Stimulated activated CD4-positive, alpha-beta T cell treated with anti-CD3 and anti-CD28 coated beads, TNF-alpha, amount 100 ng/mL, for 48 hours (primary cell): Measurements from ENCODE around the gene NDFIP2.

Experiments
- DNase-seq, 3 donors: peaks; one replicate each; pipeline ENCODE4 v3.0.0-alpha.2; 2020; ENCODE audit warnings: low read depth in 3 of 3

NDFIP2 gene

DNA sequence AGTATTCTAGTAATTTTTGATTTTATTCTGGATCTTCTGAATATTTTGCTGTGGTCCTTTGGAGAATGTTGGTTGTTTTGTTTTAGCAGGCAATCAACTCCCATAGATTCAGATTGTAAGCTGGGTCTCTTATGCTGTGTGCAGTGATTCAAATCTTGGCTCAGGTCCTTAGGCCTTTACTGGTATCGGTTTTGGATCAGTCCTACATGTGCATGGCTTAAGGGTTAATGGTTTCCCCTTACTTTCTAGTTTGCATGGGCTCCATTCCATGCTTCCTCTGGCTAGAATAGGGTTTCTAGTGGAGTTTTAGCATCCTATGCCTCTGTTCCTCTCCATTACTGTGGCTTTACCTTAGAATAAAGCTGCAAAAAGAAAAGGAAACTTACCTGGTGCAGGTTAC, 16.1 kb downstream of the NDFIP2 start:
- no peak for DNase-seq

DNA sequence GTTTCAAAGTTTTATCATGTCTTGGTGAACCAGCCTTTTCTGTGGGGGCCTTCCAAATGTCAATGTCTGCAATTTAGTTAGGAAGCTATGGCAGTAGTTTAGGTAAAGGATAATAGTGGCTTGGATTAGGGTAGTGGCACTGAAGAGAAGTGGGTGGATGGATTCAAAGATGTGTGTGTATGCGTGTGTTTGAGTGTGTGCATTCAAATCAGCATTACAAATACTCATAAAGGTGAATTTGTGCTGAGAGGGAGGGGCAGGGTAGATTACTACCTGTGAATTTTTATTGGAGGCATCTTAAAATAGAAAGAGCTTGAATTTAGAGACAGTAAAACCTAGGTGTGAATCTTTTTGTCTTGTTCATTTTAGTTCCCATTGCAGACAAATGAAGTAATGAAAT, 16.9 kb downstream of the NDFIP2 start:
- no peak for DNase-seq

DNA sequence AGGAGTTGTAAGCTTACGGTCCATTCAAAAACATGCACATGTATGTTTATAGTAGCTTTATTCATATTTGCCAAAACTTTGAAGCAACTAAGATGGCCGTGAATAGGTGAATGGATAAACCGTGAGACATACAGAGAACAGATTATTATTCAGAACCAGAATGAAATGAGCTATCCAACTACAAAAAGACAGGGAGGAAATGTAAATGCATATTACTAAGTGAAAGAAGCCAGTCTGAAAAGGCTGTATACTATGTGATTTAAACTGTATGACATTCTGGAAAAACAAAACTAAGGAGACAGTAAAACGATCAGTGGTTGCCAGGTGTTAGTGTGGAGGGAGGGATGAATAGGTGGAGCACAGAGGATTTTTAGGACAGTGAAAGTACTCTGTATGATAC, 19.9 kb downstream of the NDFIP2 start:
- DNase-seq = no peak

DNA sequence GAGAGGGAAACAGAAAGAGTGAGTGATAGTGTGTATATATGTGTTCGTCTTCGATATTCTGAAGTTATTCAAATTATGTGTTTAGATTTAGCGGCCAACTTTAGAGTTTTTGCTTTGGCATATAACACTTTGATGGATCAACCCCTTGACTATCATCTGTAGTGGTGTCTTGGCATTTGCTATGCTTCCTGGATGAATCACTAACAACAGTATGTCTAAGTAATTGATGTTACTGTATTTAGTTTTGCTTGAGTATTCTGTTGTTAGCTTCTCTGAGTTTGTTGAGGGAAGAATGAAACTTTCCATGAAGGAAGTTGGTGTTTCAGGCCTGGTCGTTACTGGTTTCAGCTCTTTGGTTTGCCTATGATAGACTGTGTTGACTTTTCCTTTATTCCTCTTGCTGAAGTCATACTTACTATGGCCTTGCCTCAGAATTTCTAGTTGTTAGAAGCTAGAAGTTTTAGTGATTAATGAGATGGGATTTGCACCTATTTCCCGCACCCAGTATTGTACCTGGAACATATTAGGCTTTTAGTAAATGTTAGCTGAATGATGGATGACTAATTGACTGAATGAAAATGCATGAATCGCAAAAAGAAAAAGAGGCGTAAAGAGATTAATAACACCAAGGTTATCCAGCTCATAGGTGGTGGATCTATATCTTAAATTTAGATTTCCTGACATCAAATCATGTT, 20.7 kb downstream of the NDFIP2 start:
- no peak for DNase-seq

DNA sequence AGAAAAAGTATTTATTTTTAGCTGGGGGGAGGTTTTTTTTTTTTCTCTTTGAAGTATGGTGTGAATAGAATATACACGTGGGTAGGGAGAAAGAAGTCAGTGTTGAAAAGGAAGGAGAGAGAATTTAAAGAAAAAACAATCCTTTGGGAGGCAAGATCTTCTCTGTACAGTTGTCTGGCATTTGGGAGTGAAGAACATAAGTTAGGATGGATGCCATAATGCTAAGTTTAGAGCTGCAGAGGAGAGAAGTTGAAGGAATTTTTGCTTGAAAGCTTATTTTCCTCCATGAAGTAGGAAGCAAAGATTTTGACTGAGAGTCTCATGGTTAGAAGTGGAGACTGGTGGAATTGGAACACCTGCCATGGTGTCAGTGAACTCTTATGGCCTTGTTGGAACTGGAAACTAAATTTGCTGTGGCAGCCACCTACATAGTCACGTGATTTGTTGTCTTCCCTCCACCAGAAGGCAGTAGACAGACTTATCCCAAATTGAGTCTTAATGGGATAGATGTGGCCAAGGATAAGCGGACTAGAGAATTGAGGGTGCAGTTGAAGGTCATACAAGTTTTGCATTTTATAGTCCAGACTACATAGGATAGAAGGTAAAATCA, 22.0 kb downstream of the NDFIP2 start:
- DNase-seq = no peak

DNA sequence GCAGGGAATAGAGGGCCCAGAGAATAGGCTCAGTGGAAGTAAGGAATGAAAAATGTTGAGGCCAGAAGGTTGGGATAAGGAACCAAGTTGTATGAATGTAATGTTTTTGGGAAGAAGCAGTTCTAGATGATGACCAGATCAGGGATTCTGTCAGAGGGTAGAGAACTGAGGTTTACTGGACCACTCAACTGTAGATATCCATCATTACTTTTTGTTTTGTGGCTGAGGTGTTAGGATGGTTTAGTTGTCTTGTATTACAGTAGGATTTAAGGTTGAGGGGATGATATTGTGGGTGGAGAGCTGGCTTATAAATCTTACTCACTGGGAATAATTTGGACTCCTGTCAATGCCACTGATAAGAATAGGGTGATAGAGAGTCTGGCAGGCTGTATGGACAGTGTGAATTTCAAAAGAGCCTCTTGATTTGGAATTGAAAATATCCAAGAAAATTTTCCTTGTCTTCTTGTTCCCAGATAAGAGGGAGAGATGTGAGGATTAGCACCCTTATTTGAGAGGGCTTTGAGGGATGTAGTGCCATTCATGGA, 22.6 kb downstream of the NDFIP2 start:
- DNase-seq = no peak

DNA sequence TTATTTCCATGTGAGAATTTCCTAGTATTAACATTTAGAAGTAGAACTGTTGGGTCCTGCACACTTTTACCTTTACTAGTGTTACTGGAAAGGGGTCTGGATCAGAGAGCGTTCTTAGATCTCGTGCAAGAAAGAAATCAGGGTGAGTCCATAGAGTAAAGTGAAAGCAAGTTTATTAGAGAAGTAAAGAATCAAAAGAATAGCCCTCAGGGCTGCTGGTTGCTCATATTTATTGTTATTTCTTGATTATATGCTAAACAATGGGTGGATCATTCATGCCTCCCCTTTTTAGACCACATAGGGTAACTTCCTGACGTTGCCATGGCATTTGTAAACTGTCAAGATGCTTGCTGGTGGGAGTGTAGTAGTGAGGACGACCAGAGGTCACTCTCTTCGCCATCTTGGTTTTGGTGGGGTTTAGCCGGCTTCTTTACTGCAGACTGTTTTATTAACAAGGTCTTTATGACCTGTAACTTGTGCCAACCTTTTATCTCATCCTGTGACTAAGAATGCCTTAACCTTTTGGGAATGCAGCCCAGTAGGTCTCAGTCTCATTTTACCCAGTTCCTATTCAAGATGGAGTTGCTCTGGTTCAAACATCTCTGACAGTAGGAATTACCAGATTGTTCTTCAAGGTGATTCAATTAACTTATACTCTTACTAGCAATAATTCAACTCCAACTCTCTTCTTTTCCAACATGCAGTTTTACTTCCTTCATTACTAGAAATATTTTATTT, 27.4 kb downstream of the NDFIP2 start:
- DNase-seq = no peak

DNA sequence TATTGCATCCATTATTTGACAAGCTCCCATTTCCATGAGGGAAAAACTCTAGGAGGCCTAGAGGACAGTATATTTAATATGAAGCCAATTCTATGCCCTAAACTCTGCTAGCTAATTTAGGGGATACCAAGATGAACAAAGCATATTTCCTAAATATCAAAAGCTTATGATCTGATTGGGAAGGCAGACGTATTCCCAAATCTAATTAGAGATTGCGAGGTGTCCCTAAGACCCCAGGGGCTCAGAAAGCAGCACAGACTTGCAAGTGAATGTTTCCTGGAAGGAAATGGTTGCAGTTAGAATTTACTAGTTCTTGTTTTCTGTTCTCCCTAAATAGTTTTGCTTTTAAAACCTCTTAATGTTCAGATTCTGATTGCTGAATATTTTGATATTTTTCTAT, 30.7 kb downstream of the NDFIP2 start:
- DNase-seq = no peak

DNA sequence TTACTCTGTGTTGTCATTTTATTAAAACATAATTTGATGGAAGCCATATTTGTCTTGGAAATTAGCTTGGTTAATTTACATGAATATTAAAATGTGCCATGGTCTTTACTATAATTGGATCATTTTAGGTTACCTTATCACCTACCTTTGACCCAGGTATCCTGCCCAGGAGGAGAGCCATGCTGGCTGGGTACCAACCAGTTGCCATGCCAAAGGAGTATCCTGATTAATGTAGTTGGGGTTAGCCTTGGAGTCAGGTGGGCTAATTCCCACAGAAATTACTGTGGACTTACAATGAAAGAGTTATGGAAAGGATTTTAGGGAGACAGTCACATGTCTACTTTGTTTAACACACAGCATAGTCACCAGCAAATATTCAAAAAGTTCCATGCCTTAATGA, 32.0 kb downstream of the NDFIP2 start:
- no peak for DNase-seq

DNA sequence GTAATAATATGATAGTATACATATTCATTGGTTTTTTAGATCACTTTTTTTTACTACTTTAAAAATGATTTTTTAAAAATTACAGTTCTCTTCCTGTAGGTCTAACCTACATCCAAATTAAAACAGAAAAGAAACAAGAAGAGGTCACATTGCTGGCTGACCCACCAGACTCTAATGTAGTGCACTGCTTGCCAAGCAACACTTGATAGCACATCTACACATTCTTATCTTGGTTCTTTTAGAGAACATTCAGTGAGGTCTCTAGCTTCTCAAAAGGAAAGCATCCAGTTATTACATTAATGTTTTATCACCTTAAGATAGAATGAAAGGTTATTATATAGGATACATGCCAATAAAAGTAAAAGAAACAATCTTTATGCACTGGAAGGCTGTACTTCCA, 35.6 kb downstream of the NDFIP2 start:
- DNase-seq = no peak

DNA sequence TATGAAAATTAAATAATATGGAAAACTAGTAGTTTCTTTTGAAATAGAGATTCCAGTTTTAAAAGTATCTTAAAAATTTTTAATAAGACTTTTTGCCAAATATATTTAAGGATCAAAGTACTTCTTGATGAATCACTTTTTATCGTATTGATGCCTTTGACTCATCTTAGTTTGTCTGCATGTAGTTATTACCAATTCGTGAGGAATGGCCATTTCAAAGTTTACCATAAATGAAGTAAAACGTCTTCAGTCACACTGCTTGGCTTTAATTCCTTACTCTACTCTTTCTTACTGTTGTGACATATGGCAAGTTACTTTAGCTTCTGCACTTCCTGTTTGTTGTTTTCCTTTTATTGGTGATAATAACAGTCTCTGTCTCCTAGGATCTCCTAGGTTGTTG, 38.3 kb downstream of the NDFIP2 start:
- DNase-seq = no peak

DNA sequence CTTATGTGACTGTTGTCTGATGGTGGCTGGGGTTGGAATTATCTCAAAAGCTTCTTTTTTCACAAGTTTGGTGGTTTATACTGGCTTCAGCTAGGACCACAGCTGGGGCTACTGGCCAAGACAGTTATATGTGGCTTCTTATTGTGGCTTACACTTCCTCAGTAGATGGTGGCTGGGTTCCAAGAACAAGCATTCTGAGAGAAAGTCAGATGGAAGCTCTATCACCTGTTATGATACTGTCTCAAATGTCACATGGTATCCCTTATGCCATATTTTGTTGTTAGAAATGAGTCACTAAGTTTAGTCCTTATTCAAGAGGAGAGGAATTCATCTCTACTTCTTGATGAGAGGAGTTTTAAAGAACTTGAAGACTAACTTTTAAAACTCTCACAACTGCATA, 41.6 kb downstream of the NDFIP2 start:
- DNase-seq = no peak

DNA sequence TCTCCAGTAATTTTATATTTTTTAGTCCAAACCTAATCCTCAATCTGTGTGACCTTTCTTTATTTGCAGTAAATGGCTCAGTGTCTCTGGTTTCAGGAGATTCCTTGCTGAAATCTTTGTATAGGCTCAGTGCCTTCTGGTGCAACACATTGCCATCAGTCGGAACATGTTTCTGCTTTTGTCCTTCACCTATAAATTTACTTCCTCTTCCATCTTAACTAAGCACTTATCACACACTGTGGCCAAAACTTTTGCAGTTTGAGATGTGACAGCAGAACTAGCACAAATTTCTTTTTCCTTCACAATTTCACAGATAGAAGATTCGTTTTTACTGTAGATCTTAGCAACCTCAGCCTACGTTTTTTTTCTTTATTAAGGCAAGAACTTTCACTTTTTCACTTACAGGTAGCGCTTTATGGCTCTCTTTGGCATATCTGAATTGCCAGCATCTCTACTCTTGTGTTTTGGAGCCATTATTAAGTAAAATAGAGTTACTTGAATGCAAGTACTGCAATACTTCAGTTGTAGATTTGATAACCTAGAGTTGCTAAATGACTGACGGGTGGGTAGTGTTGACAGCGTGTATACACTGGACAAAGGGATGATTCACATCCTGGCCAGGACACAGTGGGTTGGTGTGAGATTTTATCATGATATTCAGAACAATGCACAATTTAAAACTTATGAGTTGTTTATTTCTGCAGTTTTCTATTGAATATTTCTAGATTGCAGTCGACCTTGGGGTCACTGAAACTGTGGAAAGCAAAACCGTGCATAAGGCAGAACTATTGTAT, 44.3 kb downstream of the NDFIP2 start:
- no peak for DNase-seq

DNA sequence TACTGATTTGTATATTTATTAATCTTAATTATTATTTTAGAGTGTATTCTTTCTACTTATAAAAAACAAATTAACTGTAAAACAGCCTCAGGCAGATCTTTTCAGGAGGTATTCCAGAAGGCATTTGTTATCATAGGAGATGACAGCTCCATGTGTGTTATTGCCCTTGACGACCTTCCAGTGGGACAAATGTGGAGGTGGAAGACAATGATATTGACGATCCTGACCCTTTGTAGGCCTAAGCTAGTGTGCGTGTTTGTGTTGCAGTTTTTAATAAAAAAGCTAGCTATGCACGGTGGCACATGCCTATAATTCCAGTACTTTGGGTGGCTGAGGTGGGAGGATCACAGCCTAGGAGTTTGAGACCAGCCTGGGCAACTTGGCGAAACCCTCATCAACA, 46.7 kb downstream of the NDFIP2 start:
- no peak for DNase-seq

DNA sequence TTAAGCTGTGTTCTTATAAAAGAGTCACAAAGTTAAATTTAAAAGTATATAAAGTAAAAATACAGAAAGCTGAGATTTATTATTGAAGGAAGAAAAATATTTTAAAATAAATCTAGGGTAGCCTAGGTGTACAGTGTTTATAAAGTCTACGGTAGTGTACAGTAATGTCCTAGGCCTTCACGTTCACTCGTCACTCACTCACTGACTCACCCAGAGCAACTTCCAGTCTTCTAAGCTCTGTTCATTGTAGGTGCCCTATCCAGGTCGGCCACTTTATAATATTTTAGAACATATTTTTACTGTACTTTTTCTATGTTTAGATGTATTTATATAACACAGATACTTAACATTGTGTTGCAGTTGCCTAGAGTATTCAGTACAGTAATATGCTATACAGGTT, 47.4 kb downstream of the NDFIP2 start:
- no peak for DNase-seq

DNA sequence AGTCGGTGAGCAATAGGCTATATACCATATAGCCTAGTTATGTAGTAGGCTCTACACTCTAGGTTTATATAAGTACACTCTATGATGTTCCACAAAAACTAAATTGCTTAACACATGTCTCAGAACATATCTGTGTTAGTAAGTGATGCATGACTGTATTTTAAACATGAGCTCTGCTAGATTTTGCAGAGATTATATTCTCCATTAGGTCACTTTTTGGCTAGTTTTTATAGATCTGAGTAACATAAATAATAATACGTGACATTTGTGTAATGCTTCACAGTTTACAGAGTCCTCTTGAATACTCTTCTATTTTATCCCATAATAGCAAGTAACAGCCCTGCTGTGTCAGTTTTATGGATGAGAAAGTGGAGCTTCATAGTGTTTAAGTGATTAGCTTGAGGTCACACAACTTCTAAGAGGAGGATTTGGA, 47.8 kb downstream of the NDFIP2 start:
- DNase-seq = no peak

DNA sequence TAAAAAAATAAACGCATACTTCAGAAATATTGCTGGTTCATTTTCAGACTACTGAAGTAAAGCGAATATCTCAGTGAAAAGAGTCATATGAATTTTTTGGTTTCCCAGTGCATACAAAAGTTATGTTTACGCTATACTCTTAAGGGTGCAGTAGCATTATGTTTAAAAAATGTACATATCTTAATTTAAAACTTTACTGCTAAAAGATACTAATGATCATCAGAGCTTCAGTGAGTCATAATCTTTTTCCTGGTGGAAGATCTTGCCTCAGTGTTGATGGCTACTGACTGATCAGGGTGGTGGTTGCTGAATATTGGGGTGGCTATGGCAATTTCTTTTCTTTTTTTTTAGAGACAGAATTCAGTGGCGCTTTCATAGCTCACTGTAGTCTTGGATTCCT, 48.9 kb downstream of the NDFIP2 start:
- no peak for DNase-seq

DNA sequence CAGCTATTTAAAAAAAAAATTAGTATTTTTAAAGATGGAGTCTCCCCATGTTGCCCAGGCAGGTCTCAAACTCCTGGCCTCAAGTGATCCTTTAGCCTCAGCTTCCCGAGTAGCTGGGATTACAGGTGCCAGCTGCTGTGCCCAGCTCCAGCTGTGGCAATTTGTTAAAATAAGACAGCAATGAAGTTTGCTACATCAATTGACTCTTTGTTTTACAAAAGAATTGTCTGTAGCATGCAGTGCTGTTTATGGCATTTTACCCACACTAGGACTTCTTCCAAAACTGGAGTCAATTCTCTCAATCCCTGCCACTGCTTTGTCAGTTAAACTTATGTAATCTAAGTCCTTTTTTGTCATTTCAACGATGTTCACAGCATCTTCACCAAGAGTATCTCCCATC, 49.3 kb downstream of the NDFIP2 start:
- DNase-seq = no peak

DNA sequence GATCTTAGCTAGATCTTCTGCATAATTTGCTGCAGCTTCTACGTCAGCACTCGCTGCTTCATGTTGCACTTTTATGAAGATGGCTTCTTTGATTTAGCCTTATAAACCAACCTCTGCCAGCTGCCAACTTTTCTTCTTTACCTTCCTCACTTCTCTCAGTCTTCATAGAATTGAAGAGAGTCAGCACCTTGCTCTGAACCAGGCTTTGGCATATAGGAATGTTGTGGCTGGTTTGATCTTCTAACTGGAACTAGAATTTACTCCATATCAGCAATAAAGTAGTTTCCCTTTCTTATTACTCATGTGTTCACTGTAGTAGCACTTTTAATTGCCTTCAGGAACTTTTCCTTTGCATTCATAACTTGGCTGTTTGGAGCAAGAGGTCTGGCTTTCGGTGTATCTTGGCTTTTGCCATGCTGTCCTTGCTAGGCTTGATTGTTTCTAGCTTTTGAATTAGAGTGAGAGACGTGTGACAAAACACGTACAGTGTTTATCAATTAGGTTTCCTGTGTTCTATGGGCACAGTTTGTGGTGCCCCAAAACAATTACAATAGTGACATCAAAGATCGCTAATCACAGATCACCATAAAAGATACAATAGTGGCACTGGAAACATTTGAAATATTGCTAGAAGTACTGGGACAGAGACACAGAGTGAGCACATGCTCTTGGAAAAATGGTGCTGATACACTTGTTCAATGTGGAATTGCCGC, 50.7 kb downstream of the NDFIP2 start:
- no peak for DNase-seq

DNA sequence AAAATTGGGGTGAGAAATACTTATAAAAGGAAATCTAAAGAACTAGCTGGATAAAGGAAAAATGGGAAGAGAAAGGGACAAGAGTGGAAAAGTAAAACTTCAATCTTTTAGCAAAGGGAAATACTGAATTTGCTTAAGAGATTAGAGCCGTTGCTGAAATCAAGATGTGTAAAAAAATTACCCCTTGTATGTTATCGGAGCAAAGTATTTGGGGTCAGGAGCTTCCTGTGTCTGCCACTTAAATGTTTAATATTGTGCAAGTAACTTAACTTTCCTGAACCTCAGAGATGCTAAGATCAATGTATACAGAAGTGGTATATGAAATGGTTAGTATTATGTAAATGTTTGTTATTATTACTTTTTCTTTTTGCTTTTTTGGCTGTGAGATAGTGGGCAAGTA, 51.6 kb downstream of the NDFIP2 start:
- DNase-seq = no peak

DNA sequence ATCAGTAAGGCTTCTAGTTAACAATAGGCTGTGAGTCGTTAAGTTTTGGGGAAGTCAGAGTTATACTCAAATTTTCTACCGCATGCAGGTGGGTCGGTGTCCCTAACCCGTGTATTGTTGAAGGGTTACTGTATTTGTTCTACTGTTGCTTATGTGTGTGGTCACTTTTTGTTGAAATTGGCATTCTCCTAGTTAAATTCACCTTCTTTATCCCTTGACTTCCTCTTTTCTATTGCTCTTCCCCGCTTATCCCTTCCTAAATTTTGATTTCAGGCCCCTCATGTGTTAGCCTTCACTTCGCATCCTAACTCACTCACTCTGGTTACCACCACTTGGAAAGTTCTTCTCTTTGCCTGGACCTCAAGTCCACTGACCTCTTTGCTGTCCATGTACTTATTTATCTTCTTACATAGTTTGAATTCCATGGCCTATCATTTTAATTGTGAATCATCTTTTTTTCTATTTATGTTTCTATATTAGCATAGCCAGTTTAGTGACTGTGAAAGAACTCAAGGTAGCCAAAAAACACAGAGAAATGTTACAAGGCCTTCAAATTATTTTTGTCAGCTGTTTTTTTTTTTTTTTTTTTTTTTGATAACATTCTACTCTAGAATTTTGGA, 52.9 kb downstream of the NDFIP2 start:
- no peak for DNase-seq
